HepG2 (cell line): Measurements from ENCODE around the gene ATF3. TPM values are rescaled to one million over a fixed set of nuclear protein-coding genes. Genes with fewer than 3 reads are reported as not detected.

Source experiments
- BCL3 ChIP-seq: sonication (generic); formaldehyde crosslinking; IDR thresholded peaks from 2 replicates; pipeline ENCODE4 v1.5.1; 2020; ENCODE audit warnings: mild to moderate bottlenecking, missing genetic modification reagents, moderate library complexity
- FOSL1 ChIP-seq: sonication (generic); formaldehyde crosslinking; IDR thresholded peaks from 2 replicates; pipeline ENCODE4 v1.9.0; 2021; ENCODE audit warnings: missing genetic modification reagents, borderline replicate concordance
- FOXA1 ChIP-seq, 2 experiments: fragments of 450-650 bp in 1 of 2; sonication (generic) in 1 of 2; formaldehyde crosslinking in 1 of 2; IDR thresholded peaks; 2 replicates each; pipeline versions ENCODE4 v1.4.0 to v1.6.1; 2016 to 2020; ENCODE audit warnings: missing genetic modification reagents in 1 of 2
- HMG20A ChIP-seq: IDR thresholded peaks from 2 replicates; pipeline ENCODE4 v1.6.1; 2016; ENCODE audit warnings: borderline replicate concordance
- KDM1A ChIP-seq: IDR thresholded peaks from 2 replicates; pipeline ENCODE4 v1.6.1; 2016; ENCODE audit warnings: missing compliant biosample characterization
- KLF16 ChIP-seq, 2 experiments: sonication (generic) in 1 of 2; formaldehyde crosslinking in 1 of 2; IDR thresholded peaks; 2 replicates each; pipeline versions ENCODE4 v1.6.1 to v1.8.0; 2016 to 2023; ENCODE audit warnings: missing genetic modification reagents in 2 of 2, missing compliant biosample characterization in 1 of 2
- NR2C2 ChIP-seq: sonication (generic); formaldehyde crosslinking; IDR thresholded peaks from 2 replicates; pipeline ENCODE4 v1.4.0; 2020; ENCODE audit warnings: missing genetic modification reagents, mild to moderate bottlenecking, moderate library complexity, borderline replicate concordance
- POLR2A ChIP-seq, 2 experiments: IDR thresholded peaks; 2 replicates each; pipeline ENCODE4 v1.6.1; 2011; ENCODE audit warnings: low read depth in 2 of 2, low read length in 2 of 2, mild to moderate bottlenecking in 1 of 2, moderate library complexity in 1 of 2; ENCODE audit not compliant: insufficient read depth in 1 of 2
- PRPF4 ChIP-seq: fragments of 200-400 bp; formaldehyde crosslinking; IDR thresholded peaks from 2 replicates; pipeline ENCODE4 v1.6.1; 2016; ENCODE audit warnings: low read length, low read depth; ENCODE audit not compliant: poor library complexity, severe bottlenecking
- SMYD3 ChIP-seq: sonication (generic); formaldehyde crosslinking; IDR thresholded peaks from 2 replicates; pipeline ENCODE4 v1.8.1; 2023; ENCODE audit warnings: mild to moderate bottlenecking, missing genetic modification reagents
- SP2 ChIP-seq: sonication (generic); formaldehyde crosslinking; IDR thresholded peaks from 2 replicates; pipeline ENCODE4 v1.5.1; 2020; ENCODE audit warnings: mild to moderate bottlenecking, missing genetic modification reagents
- SRSF4 ChIP-seq: fragments of 200-400 bp; formaldehyde crosslinking; IDR thresholded peaks from one replicate; pipeline ENCODE4 v1.6.1; 2018; ENCODE audit warnings: mild to moderate bottlenecking, low read depth, low read length, moderate library complexity; ENCODE audit not compliant: poor library complexity, severe bottlenecking
- TIGD3 ChIP-seq: sonication (generic); formaldehyde crosslinking; IDR thresholded peaks from 2 replicates; pipeline ENCODE4 v1.5.1; 2020; ENCODE audit warnings: mild to moderate bottlenecking, missing genetic modification reagents, borderline replicate concordance
- ZBTB8A ChIP-seq: sonication (generic); formaldehyde crosslinking; IDR thresholded peaks from 2 replicates; pipeline ENCODE4 v1.4.0; 2020; ENCODE audit warnings: mild to moderate bottlenecking, low read depth, missing genetic modification reagents, borderline replicate concordance
- ZFP90 ChIP-seq: sonication (generic); formaldehyde crosslinking; IDR thresholded peaks from 2 replicates; pipeline ENCODE4 v1.8.0; 2022; ENCODE audit warnings: missing genetic modification reagents, mild to moderate bottlenecking, inconsistent platforms, borderline replicate concordance
- ZFP91 ChIP-seq: sonication (generic); formaldehyde crosslinking; IDR thresholded peaks from 2 replicates; pipeline ENCODE4 v1.9.0; 2022; ENCODE audit warnings: missing genetic modification reagents, mild to moderate bottlenecking, borderline replicate concordance
- ZNF160 ChIP-seq: sonication (generic); formaldehyde crosslinking; IDR thresholded peaks from 2 replicates; pipeline ENCODE4 v1.8.0; 2022; ENCODE audit warnings: mild to moderate bottlenecking, inconsistent platforms, missing genetic modification reagents
- ZNF180 ChIP-seq: sonication (generic); formaldehyde crosslinking; IDR thresholded peaks from 2 replicates; pipeline ENCODE4 v1.4.0; 2020; ENCODE audit warnings: low read depth, missing genetic modification reagents, borderline replicate concordance
- ZNF24 ChIP-seq: fragments of 450-650 bp; IDR thresholded peaks from 2 replicates; pipeline ENCODE4 v1.6.1; 2017; ENCODE audit warnings: antibody characterized with exemption, mild to moderate bottlenecking
- ZNF691 ChIP-seq: sonication (generic); formaldehyde crosslinking; IDR thresholded peaks from 2 replicates; pipeline ENCODE4 v1.4.0; 2020; ENCODE audit warnings: missing genetic modification reagents, low read depth, mild to moderate bottlenecking, borderline replicate concordance
- ZNF839 ChIP-seq: sonication (generic); formaldehyde crosslinking; IDR thresholded peaks from 2 replicates; pipeline ENCODE4 v1.4.0; 2020; ENCODE audit warnings: missing genetic modification reagents, mild to moderate bottlenecking, borderline replicate concordance
- ZSCAN12 ChIP-seq: sonication (generic); formaldehyde crosslinking; IDR thresholded peaks from 2 replicates; pipeline ENCODE4 v1.9.0; 2021; ENCODE audit warnings: mild to moderate bottlenecking, missing genetic modification reagents
- ZUFSP ChIP-seq: sonication (generic); formaldehyde crosslinking; IDR thresholded peaks from 2 replicates; pipeline ENCODE4 v1.9.0; 2021; ENCODE audit warnings: missing genetic modification reagents, mild to moderate bottlenecking, borderline replicate concordance
- polyA plus RNA-seq, 8 experiments: library from polyadenylated mRNA; depleted of rRNA in 3 of 8; stranded (reverse) in 7 of 8; unstranded in 1 of 8; fragments of >200 nt; fragmentation: Illumina TruSeq in 4 of 8; extraction: Trizol in 4 of 8; gene quantifications; 2 replicates each; pipeline versions ENCODE4 v1.2.1 to v1.2.3, GENCODE V29; 2011 to 2016; ENCODE audit warnings: low read depth in 4 of 8, missing spikeins in 1 of 8, mixed read lengths in 1 of 8; ENCODE audit not compliant: insufficient read depth in 1 of 8
- total RNA-seq, 5 experiments: library from RNA; depleted of rRNA; stranded (reverse); fragments of >200 nt; fragmentation: Illumina TruSeq; extraction: Trizol; gene quantifications; 2 replicates each; pipeline ENCODE4 v1.2.3, GENCODE V29; 2016; ENCODE audit warnings: low read depth in 1 of 5

Gene ATF3
- total and polyA plus RNA-seq, 2 of the 13 experiments (the other 11 are each of a cell fraction or from before 2014, with no cell fraction given) = 5.0 to 13.0 TPM

GRCh38 chr1:212608392-212608958, at the start of gene ATF3 (continued):
- no peak for TF ChIP-seq ZUFSP (CRISPR knock-in tag)
- no peak for TF ChIP-seq ZNF839
- TF ChIP-seq SP2 = no peak
- no peak for TF ChIP-seq FOXA1 (IDR thresholded peaks at IDR 0.05)
- TF ChIP-seq FOXA1 (CRISPR knock-in tag; IDR thresholded peaks at IDR 0.05) = peak; percentile 49; the same call in 1 of the 2 replicates
- TF ChIP-seq KDM1A (CRISPR knock-in tag) = no peak
- no peak for TF ChIP-seq BCL3
- peak; percentile 60; the same call in 1 of the 2 replicates for TF ChIP-seq NR2C2 (CRISPR knock-in tag)
- no peak for TF ChIP-seq PRPF4
- TF ChIP-seq ZBTB8A (CRISPR knock-in tag) = no peak
- no peak for TF ChIP-seq ZNF180 (CRISPR knock-in tag)
- TF ChIP-seq KLF16 (CRISPR knock-in tag; IDR thresholded peaks at IDR 0.05) = no peak
- peak; percentile 84; the same call in 1 of the 2 replicates for TF ChIP-seq SMYD3 (CRISPR knock-in tag)
- TF ChIP-seq ZSCAN12 (CRISPR knock-in tag) = no peak
- TF ChIP-seq SRSF4 = no peak
- no peak for TF ChIP-seq FOSL1
- TF ChIP-seq ZNF24 = no peak
- 0 out of 2 replicates have a peak, but pooled peaks have one; percentile 34 for TF ChIP-seq HMG20A (CRISPR knock-in tag)
- no peak; the same call in 1 of the 2 replicates for TF ChIP-seq ZNF691 (CRISPR knock-in tag)
- peak; percentile 85; the same call in 1 of the 2 replicates for TF ChIP-seq ZFP90 (CRISPR knock-in tag)
- 0 out of 2 replicates have a peak, but pooled peaks have one; percentile 34 for TF ChIP-seq ZNF160
- TF ChIP-seq POLR2A (IDR thresholded peaks at IDR 0.05; ENCODE audit: insufficient read depth in 1 of 2, low read depth in 2 of 2, low read length in 2 of 2) = peak; percentile 98 to 99
- no peak; the same call in 1 of the 2 replicates for TF ChIP-seq ZFP91 (CRISPR knock-in tag)
- no peak for TF ChIP-seq TIGD3 (CRISPR knock-in tag)
